GM18499 (cell line): ENCODE measurements around the gene AMTN.
"Not testable (repeated sequence)": the region's sequence is repeated elsewhere in the genome, so short reads cannot be mapped to it uniquely, and the experiment has no call there.

ENCODE experiments used
- ATAC-seq: cut with Tn5 transposase; IDR thresholded peaks from one replicate; pipeline ENCODE4 v1.9.1; 2021; ENCODE audit warnings: moderate number of reproducible peaks; ENCODE audit not compliant: insufficient read depth, unreplicated experiment

The AMTN gene, protein sequence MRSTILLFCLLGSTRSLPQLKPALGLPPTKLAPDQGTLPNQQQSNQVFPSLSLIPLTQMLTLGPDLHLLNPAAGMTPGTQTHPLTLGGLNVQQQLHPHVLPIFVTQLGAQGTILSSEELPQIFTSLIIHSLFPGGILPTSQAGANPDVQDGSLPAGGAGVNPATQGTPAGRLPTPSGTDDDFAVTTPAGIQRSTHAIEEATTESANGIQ

GRCh38 chr4:70518269-70518668 lies at the start of gene AMTN:
AMTN (plus strand) TSS chr4:70518569; CDS start chr4:70518778, 209 bp downstream.
- no peak for ATAC-seq

GRCh38 chr4:70471897-70472296 lies 46.5 kb upstream of the AMTN start, which contains the start of gene MUC7:
MUC7 (plus strand) TSS chr4:70472197; CDS start chr4:70474022, 1,825 bp downstream.
- ATAC-seq: no peak

- no peak for ATAC-seq
Observed at GRCh38 chr4:70473679-70474078, 44.7 kb upstream of the AMTN start.

DNA sequence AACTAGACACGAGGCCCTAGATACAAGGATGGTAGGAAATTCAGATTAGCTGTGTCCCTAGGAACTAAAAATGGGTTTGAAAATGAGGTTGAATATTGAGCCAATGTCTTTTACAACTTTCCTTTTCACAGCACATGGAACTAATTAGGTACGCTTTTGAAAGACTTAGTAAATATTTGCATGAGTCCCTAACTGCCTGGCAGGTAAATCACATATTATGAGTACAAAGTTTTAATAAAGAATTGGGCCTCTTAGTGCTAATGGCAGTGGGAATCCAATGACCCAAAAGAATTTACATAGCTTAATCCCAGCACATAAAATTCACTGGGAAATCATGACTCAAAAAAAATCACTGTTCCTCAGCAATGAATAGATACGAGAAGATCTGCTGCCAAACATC lies 29.6 kb upstream of the AMTN start:
- no peak for ATAC-seq

DNA sequence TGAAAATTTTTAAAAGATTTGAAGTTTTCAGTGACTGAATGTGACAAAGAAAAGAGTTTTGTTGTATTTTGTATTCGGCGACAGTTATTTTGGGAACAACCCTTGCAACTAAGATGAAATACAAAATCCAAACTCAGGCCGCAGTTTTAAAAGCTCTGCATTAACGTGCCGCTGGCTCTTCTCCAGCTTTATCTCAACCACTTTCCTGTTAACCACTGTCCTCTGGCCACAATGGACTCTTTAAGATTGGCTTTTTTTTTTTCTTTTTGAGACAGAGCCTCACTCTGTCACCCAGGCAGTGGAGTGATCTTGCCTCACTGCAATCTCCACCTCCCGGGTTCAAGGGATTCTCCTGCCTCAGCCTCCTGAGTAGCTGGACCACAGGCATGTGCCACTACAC lies 22.1 kb upstream of the AMTN start:
- no peak for ATAC-seq

DNA sequence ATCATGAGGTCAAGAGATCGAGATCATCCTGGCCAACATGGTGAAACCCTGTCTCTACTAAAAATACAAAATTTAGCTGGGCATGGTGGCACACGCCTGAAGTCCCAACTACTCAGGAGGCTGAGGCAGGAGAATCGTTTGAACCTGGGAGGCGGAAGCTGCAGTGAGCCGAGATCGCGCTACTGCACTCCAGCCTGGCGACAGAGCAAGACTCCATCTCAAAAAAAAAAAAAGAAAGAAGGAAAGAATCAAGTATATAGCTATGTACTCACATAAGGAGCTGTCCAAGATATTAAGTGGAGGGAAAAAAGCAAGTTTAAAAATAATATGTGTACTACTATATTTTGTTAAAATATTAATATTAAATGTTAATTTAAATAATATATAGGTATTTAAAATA lies 16.5 kb upstream of the AMTN start:
- not testable (repeated sequence) for ATAC-seq

DNA sequence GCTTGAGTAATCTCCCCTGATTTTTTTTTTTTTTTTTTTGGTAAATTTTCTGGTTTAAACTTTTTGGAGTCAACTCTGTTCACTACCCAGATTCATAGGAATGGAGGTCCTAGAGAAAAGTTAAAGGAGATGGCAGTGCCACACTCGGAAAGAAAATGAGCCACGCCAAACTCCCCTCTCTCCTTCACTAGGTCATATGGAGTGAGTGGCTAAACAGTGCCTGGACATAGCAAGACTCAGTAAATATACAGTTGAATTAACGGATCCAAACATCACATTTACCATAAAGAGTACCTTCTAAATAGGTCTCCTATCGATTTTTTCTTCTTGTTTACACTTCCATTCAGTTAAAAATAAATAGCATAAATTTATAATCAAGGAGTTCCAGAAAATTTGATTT lies 13.6 kb upstream of the AMTN start:
- no peak for ATAC-seq

DNA sequence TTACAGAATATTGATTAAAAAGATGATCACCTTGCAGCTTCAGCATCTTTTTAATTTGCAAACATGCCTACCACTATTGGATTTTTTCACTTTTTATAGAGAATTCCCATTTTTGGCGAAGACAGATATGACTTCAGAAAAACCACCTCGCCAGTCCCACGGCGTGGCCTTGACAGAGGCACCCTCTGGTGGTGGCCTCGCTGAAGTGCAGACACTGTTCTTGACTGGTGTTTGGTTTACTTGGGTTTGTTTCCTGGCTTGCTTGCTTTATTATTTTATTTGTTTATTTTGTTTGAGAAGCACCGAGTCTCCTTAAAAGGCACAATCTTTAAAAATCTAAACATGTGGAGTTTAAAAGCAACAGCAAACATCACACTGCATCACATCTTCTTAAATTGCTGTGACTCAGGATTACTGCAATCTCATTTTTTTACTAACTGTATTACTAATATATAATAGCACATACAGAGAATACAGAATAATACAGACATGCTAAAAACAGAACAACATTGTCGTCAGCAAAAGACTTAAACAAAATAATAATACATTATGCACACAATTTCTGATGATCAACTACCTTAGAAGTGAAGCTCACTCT lies 13.1 kb upstream of the AMTN start:
- ATAC-seq: peak; percentile 85

- no peak for ATAC-seq
Observed at GRCh38 chr4:70508801-70509200, 9.6 kb upstream of the AMTN start.

DNA sequence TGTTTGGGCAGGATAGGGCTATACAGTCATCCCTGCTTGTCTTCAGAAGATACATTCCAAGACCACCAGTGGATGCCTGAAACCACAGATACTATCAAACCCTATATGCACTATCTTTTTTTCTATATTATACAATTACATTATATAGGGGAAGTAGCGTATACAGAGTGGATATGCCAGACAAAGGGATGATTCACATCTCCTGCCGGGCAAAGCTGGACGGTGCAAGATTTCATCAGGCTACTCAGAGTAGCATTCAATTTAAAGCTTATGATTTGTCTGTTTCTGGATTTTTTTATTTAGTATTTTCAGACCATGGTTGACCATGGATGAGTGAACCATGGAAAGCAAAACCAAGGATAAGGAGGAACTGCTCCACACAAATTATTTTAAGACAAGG lies 7.0 kb upstream of the AMTN start:
- no peak for ATAC-seq

GRCh38 chr4:70515367-70516250 lies 2.8 kb upstream of the AMTN start:
- no peak for ATAC-seq

DNA sequence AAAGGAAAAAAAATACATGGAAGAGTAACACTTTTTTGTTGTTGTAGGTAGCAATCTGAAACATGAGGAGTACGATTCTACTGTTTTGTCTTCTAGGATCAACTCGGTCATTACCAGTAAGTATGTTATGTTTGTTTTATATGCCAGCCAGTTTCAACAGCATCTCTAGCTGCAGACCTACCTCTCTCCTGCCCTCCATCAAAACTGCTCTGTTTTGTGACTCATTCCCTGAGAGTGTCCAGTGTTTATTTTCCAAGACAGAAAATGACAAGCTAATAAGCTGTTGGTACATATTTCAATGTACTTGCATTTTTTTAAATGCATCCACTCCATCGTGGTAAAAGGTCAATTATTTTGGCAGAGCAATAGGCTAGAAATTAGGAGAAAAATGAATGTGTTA lies 347 bp downstream of the AMTN start:
- ATAC-seq: no peak

GRCh38 chr4:70522626-70523025 lies 4.3 kb downstream of the AMTN start:
- ATAC-seq: no peak

- ATAC-seq: no peak
Observed at GRCh38 chr4:70530997-70531396, 12.6 kb downstream of the AMTN start.

GRCh38 chr4:70531981-70532380 lies 13.6 kb downstream of the AMTN start:
- ATAC-seq: peak; percentile 72

GRCh38 chr4:70533211-70533610 lies 14.8 kb downstream of the AMTN start:
- no peak for ATAC-seq

GRCh38 chr4:70533791-70534190 lies 15.4 kb downstream of the AMTN start:
- ATAC-seq: no peak

GRCh38 chr4:70534886-70535285 lies 16.5 kb downstream of the AMTN start:
- ATAC-seq: not testable (repeated sequence)

DNA sequence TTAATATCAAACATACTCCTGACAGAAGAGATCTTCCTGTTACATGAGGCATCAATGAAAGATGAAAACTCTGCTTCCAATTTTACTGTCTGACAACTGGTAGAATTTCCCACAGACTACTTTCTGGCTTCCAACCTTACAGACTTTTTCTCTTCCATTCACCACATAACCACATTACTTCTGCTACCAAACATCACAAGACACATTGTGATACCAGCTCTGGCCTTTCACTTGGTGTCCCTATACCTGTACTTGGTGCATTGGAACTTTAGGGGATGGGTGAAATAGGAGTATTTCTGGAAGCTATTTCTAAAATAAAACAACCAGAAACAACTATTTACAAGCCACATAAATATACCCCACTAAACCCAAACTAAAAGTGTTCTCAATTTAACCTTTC lies 20.5 kb downstream of the AMTN start:
- ATAC-seq: no peak

- no peak for ATAC-seq
Observed at GRCh38 chr4:70544279-70544868, 26.0 kb downstream of the AMTN start.

DNA sequence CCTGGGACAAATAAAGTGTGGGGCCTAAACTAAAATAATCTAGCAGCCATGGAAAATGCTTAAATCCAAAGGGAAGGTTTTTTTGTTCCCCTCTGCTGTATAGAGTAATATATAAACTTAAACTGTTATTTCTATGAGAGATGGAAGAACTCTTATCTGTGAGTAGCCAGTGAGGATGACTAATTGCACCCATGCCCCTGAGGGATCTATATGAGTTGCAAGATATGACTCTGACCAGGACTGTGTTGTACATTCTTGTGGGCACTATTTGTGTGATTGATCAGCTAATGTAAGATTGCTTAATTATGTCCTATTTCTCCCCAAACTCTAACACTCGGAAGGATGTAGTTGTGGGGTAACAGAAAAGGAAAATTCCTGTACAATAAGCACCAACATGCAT lies 38.5 kb downstream of the AMTN start:
- no peak for ATAC-seq
